GM18873 (cell line): ENCODE measurements around the gene PCSK1.

Experiments
- ATAC-seq: cut with Tn5 transposase; IDR thresholded peaks from one replicate; pipeline ENCODE4 v1.9.1; 2021; ENCODE audit warnings: mild to moderate bottlenecking, moderate library complexity, moderate number of reproducible peaks; ENCODE audit not compliant: unreplicated experiment, low FRiP score

Gene PCSK1

DNA sequence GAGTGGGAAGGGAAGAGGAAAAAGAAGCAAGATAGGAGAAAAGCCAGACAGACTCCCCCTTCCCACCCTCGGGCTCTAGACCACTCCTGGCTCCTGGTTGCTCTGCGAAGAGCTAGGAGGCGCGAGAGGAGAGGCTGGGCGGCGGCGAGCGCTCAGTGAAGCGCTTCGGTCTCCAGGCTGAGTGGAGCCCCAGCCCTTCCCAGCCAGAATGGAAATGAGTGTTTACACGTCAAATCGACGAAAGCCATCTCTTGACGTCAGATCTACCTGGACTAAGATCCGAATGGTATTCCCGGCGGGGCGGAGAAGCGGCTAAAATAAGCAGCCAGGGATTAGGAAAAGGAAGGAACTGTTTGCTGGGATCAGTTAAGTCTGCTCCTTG lies at the start of gene PCSK1:
Gene PCSK1 (minus strand): TSS at position 183 of the 382 bp plus-strand sequence. CDS start 206 bp downstream, outside the sequence.
- no peak for ATAC-seq

- ATAC-seq = no peak
Measured at GRCh38 chr5:96481867-96482266, 48.8 kb upstream of the PCSK1 start.

DNA sequence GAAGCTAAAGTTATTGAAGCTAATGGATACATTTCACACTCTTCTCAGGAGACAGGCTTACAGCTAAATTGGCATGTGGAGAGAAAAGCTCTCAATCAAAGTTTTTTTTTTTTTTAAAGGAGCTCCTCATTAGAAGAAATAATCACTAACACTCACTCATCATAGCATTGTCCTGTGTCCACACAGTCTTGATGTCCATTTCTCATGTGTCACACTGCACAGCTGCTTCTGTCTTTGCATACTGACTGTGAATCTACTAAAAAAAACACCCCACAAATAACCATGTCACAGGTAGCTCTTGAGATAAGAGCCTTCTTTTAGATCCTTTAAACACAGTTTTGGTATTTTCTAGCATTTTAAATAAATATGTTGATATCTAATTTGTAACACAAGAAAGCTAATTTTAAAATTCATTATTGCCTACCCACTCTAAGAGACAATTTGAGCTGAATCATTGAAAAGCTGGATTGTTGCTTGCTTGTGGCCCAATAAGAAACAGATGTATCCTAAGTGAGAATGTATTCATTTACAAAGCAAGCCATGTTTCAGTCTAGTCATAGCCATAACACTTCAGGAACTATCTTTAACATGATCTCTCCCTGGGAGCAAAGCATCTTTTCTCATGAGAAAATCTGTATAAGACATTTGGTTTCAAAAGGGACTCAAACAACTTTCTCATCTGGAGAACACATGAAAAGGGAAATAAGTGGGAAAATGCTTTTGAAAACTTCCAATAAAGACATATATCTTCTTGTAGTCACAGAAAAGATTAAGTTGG lies 48.1 kb upstream of the PCSK1 start:
- ATAC-seq = no peak

DNA sequence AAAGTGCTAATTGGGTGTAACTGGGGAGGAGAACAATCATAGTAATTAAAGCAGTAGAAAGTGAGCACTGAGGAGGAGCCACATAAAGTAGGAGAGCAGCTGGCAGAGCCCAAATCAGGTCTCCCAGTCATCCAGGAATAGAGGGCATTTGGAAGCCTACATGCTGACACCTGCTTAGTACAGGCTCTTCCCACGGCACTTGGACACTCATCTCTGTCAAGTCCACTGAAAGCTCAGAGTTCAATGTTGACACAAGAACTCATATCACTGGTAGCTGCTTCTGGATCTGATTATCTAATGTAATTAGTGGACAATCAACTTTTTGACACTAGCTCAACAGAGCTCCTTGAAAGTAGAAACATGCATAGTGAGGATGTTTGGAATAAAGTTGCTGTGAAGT lies 45.9 kb upstream of the PCSK1 start:
- no peak for ATAC-seq

DNA sequence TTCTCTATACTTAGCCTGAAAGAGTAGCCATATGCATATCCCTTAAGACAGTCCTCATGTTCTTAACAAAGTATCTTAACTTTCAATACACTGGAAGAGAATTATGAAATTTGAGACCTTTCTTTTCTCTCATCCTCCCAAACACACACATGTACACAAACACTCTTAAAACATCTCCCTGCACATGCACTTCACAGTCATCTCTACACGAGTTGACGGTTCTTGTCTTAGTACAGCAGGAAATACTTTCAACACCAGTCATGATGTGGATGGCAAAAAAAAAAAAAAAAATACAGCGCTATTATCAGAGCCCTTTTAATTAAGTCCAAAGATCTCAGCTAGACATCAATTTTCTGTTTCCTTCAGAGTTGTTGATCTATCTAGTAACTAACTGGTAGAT lies 43.6 kb upstream of the PCSK1 start:
- no peak for ATAC-seq

DNA sequence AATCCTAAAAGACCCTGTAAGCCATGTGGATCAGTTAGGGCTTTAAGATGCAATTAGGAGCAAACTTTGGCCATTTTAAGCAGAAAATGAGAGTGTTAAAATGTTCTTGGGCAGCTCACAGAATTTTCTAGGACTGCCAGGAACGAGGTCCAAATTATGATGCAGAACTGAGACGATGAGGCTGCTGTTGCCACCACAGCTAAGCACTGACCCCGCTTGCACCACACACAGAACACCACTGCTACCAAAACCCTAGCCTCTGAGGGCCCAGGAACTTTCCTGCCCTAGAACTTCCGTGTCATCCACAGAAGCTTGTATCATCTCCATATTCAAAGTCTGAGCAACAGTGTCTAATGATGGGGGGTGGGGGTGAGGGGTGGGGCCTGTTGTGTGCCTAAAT lies 41.0 kb upstream of the PCSK1 start:
- ATAC-seq = no peak

DNA sequence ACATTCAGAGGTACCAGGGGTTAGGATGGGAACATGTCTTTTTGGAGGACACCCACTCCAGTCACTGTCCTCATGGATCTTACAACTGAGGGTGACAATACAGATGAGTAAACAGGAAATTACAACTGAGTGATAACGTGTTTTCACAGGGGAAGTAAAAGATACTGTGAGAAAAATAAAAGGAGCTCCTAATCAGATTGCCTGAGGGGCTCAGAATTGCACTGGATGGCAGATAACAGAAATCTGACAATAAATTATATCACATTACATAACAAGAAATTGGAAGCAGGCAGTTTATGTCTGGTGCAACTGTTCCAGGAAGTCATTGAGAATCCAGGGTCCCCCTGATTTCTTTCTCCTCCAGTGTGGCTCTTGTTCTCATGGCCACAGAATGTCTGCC lies 40.1 kb upstream of the PCSK1 start:
- ATAC-seq = no peak

GRCh38 chr5:96470785-96471184 lies 37.7 kb upstream of the PCSK1 start:
- ATAC-seq = no peak

- ATAC-seq = no peak
Measured at GRCh38 chr5:96468956-96469355, 35.9 kb upstream of the PCSK1 start.

- no peak for ATAC-seq
Measured at GRCh38 chr5:96463091-96463490, 30.0 kb upstream of the PCSK1 start.

- no peak for ATAC-seq
Measured at GRCh38 chr5:96459313-96460121, 26.5 kb upstream of the PCSK1 start.

DNA sequence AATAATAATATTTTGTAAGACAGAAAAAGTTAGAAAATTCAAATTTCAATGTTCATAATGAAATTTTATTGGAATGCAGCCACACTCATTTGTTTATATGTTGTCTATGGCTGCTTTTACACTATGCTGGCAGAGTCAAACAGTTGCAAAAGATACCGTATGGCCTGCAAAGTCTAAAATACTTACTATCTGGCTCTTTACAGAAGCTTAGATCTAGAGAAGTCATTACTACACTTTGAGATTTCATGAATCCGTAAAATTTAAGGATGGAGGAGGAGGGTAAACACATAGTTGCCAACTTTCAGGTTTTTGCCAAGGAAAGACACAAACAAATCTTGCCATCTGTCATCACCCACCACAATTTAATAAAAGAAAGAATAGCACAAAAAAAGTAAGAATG lies 25.1 kb upstream of the PCSK1 start:
- no peak for ATAC-seq

GRCh38 chr5:96455789-96456188 lies 22.7 kb upstream of the PCSK1 start:
- no peak for ATAC-seq

DNA sequence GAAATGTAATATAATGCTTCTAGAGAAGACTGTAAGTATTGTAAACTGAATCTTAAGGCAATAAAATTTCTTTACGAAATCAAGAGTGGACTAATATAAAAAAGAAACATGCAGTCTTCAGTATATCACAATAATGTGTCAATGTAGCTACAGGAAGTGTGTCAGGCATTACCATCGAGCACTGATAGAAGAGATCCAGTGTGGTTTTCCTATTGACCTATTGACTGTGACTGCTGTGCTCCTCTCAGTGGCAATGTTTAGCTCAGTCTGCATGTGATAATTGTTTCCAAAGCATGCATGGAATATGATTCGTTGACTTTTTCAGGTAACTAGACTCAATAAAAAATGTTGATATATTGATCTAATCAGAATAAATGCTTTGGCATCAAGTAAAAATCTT lies 20.3 kb upstream of the PCSK1 start:
- no peak for ATAC-seq

DNA sequence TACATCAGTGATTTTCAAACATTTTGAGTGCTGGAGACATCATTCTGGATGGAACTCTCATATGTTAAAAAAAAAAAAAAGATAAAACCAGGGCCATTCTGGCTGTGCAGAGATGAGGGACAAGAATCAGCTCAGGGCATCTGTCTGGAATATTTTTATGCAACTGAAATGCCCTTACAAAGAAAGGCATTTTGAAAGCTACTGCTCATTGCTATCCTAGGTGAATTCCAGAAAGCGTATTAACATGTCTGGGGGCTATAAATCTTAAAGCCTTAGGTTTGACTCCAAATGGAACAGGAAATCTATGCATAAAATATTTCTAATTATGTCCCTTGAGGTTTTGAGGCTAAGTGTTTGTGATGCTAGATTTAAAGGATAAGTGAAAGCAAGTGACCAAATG lies 14.9 kb upstream of the PCSK1 start:
- ATAC-seq = no peak

DNA sequence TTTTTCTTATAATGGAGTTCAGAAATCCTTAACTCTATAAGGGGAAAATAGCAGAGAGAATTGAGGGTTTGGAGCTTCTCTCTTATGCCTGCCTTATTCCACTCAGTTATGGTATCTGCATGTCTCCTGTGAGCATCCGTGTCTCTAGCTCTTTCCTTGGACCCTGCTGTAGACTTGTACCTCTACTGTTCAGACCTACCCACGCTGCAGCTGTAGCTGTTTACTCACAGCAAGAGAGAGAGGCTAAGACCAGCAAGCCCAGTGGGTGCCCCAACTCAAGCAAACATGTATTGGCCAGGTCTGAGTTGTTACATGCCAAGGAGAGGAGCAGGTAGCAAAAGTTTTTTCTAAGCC lies 7.1 kb upstream of the PCSK1 start:
- ATAC-seq = peak; percentile 27

- peak; percentile 93 for ATAC-seq
Measured at GRCh38 chr5:96439477-96440184, 6.6 kb upstream of the PCSK1 start.

DNA sequence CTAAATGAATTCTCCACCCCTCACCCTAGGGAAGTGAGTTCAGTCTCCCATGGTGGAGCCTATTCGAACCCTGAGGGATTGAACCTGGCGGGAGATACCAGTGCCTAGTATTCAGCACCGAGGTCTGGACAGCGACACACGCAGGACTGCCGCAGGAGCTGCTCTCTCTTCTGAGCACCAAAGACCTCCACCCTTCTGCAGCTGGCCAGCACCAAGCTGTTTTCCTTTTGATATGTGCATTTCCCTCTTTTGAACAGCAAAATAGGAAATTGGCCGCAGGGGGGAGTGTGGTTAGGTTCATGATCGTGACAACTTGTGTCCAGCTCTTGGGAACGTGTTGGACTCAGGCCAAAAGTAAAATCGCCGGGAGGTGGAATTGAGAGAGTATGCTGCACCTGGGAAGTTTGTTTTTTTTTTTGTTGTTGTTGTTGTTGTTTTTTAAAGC lies 1.2 kb upstream of the PCSK1 start:
- ATAC-seq = peak; percentile 84

- ATAC-seq = no peak
Measured at GRCh38 chr5:96432216-96433065, 607 bp downstream of the PCSK1 start.
